ENCODE results near the gene RUNX2. TPM values are rescaled to one million over a fixed set of nuclear protein-coding genes. Genes with fewer than 3 reads are reported as not detected.

Gene RUNX2
- total and polyA plus RNA-seq, 2 experiments from 2014 or later, result 4.4 to 5.2 TPM

- in situ Hi-C loops (cut with MboI), result no loop called here
- Histone ChIP-seq H3K36me3 (ENCODE audit: low read depth) (no peaks in the 10 kb centered on the region), H3K4me3 (no peak overlapping the region), H3K79me2 (ENCODE audit: insufficient read depth) (no peaks in the 10 kb centered on the region), H3K9ac (no peak overlapping the region), H3K27me3 (replicated peaks; ENCODE audit: insufficient read depth) (no peaks in the 10 kb centered on the region), H3K9me2 (ENCODE audit: insufficient read depth) (no peaks in the 10 kb centered on the region), H3K4me2 (ENCODE audit: unreplicated experiment) (no peak overlapping the region), H3F3A (ENCODE audit: insufficient read depth) (peaks cover 38% of the 10 kb centered on the region), H4K20me1 (ENCODE audit: insufficient read depth) (no peaks in the 10 kb centered on the region), H3K4me1 (ENCODE audit: insufficient read depth) (peaks cover 50% of the 10 kb centered on the region), H3K27ac (no peak overlapping the region), H2AFZ (no peak overlapping the region), H3K9me3 (ENCODE audit: low read depth) (no peaks in the 10 kb centered on the region)
- peak; percentile 34 for DNase-seq
- no peak for TF ChIP-seq EZH2phosphoT487 (IDR thresholded peaks at IDR 0.05; ENCODE audit: insufficient read depth, low read depth)
- no peak for TF ChIP-seq EZH2 (IDR thresholded peaks at IDR 0.05; ENCODE audit: insufficient read depth, poor library complexity, severe bottlenecking)
- WGBS, 2 experiments (ENCODE audit: low coverage in 1 of 2, low lambda C conversion rate in 2 of 2, missing lambda C conversion rate in 2 of 2), result 94 to 96% methylated on average over 1 of the region's 1 CpG
These were observed 330.3 kb downstream of the RUNX2 start for GRCh38 chr6:45658400-45658799.

- in situ Hi-C loops (cut with MboI), result no loop called here
- DNase-seq, result no peak
- H3F3A ChIP-seq (ENCODE audit: insufficient read depth), result peaks cover 35% of the 10 kb centered on the region
- no peaks in the 10 kb centered on the region for H3K9me2 ChIP-seq (ENCODE audit: insufficient read depth)
- H3K4me3 ChIP-seq, result no peak overlapping the region
- H4K20me1 ChIP-seq (ENCODE audit: insufficient read depth), result no peaks in the 10 kb centered on the region
- H3K79me2 ChIP-seq (ENCODE audit: insufficient read depth), result no peaks in the 10 kb centered on the region
- no peak overlapping the region for H3K9ac ChIP-seq
- no peak overlapping the region for H3K27ac ChIP-seq
- no peaks in the 10 kb centered on the region for H3K27me3 ChIP-seq (replicated peaks; ENCODE audit: insufficient read depth)
- peaks cover 44% of the 10 kb centered on the region for H3K4me1 ChIP-seq (ENCODE audit: insufficient read depth)
- no peaks in the 10 kb centered on the region for H3K36me3 ChIP-seq (ENCODE audit: low read depth)
- no peak for TF ChIP-seq EZH2phosphoT487 (IDR thresholded peaks at IDR 0.05; ENCODE audit: insufficient read depth, low read depth)
- no peak for TF ChIP-seq EZH2 (IDR thresholded peaks at IDR 0.05; ENCODE audit: insufficient read depth, poor library complexity, severe bottlenecking)
- H3K9me3 ChIP-seq (ENCODE audit: low read depth), result no peaks in the 10 kb centered on the region
- 79 to 82% methylated on average over 5 of the region's 5 CpGs for WGBS, 2 experiments (ENCODE audit: low coverage in 1 of 2, low lambda C conversion rate in 2 of 2, missing lambda C conversion rate in 2 of 2)
- no peak overlapping the region for H3K4me2 ChIP-seq (ENCODE audit: unreplicated experiment)
- H2AFZ ChIP-seq, result no peak overlapping the region
These were observed 330.8 kb downstream of the RUNX2 start for GRCh38 chr6:45658958-45659357.

DNA sequence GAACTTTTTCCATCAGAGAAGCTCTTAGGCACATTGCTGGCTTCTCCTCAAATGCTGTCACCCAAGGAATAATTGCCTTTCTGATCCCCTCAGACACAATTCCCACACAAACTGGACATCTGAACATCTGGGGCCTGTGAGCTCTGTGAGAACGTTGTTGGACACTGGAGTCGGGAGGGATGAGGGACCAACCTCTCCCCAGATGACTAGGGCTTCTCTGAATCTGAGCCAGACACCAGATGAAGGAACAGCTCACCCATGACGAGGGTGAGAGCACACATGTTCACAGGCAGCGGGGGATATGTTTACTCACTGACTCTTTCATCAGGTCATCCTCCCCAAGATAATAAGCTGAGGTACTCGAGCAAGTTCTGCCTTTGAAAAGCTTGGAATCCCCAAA is 333.5 kb downstream of the RUNX2 start:
- no peaks in the 10 kb centered on the region for H3K9me2 ChIP-seq (ENCODE audit: insufficient read depth)
- no peak for TF ChIP-seq EZH2phosphoT487 (IDR thresholded peaks at IDR 0.05; ENCODE audit: insufficient read depth, low read depth)
- no peak for TF ChIP-seq EZH2 (IDR thresholded peaks at IDR 0.05; ENCODE audit: insufficient read depth, poor library complexity, severe bottlenecking)
- H3K9me3 ChIP-seq (ENCODE audit: low read depth), result no peaks in the 10 kb centered on the region
- DNase-seq, result peak; percentile 85
- no peak overlapping the region for H2AFZ ChIP-seq
- H3K27me3 ChIP-seq (replicated peaks; ENCODE audit: insufficient read depth), result no peaks in the 10 kb centered on the region
- no peaks in the 10 kb centered on the region for H4K20me1 ChIP-seq (ENCODE audit: insufficient read depth)
- H3K4me3 ChIP-seq, result no peak overlapping the region
- peak overlapping the region; percentile 38 for H3K27ac ChIP-seq
- H3K4me1 ChIP-seq (ENCODE audit: insufficient read depth), result peaks cover 20% of the 10 kb centered on the region
- no peak overlapping the region for H3K4me2 ChIP-seq (ENCODE audit: unreplicated experiment)
- H3F3A ChIP-seq (ENCODE audit: insufficient read depth), result peaks cover 13% of the 10 kb centered on the region
- 44 to 46% methylated on average over 5 of the region's 5 CpGs for WGBS, 2 experiments (ENCODE audit: low coverage in 1 of 2, low lambda C conversion rate in 2 of 2, missing lambda C conversion rate in 2 of 2)
- H3K79me2 ChIP-seq (ENCODE audit: insufficient read depth), result no peaks in the 10 kb centered on the region
- no peak overlapping the region for H3K9ac ChIP-seq
- no peaks in the 10 kb centered on the region for H3K36me3 ChIP-seq (ENCODE audit: low read depth)
- in situ Hi-C loops (cut with MboI), result no loop called here

DNA sequence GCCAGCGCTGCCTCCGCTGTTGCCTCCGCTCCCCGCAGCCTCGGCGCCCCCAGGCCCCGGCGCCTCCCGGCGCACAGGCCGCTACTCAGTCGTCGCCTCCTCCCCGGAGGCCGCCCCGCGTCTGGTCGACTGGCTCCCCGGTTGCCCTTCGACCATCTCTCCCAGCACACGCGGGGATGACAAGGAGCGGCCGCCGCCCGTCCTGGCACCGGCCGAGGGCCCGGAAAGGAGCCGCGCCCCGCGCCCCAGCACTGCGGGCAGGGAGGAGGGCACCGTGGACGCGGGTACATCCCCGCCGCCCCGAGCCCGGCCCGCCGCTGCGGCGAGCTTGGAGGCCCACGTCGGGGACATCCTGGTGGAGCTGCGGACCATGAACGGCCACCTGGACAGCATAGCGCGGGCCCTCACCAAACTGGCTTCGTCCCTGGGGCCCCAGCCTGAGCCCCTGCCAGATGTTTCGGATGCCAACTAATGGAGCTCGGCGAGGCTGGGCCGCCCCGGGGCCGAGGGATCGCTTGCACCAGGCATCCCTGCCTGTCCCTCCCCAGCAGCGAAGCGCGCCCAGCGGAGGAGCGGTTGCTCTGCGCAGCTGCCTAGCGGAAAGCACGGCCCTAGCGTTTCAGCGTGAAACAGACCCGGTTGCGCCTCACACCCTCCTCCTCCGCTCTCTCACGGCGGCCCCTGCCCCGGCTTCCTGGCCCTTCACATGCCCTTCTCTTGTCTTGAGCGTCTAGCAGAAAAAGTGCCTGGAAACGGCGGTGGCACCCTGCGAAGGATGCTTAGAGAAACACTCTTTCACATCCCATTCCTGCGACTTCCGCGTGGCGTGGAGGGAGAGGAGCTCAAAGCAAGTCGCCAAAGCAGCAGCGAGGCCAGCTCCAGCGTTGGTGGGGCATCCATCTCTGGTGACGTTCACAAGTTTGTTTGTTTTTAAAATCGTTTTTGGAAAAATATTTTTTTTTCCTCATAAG is 335.4 kb downstream of the RUNX2 start:
- no peaks in the 10 kb centered on the region for H3K9me2 ChIP-seq (ENCODE audit: insufficient read depth)
- peak overlapping the region; percentile 78 for H3K4me2 ChIP-seq (ENCODE audit: unreplicated experiment)
- WGBS, 2 experiments (ENCODE audit: low coverage in 1 of 2, low lambda C conversion rate in 2 of 2, missing lambda C conversion rate in 2 of 2), result 21 to 31% methylated on average over 73 to 80 of the region's 88 CpGs
- H2AFZ ChIP-seq, result peak overlapping the region; percentile 89
- H3K27me3 ChIP-seq (replicated peaks; ENCODE audit: insufficient read depth), result no peaks in the 10 kb centered on the region
- H3K9ac ChIP-seq, result peak overlapping the region; percentile 68
- no peak overlapping the region for H3K27ac ChIP-seq
- 0 out of 2 replicates have a peak, but pooled peaks cover under 1% of the 10 kb centered on the region for H3F3A ChIP-seq (ENCODE audit: insufficient read depth)
- no peaks in the 10 kb centered on the region for H4K20me1 ChIP-seq (ENCODE audit: insufficient read depth)
- TF ChIP-seq EZH2 (IDR thresholded peaks at IDR 0.05; ENCODE audit: insufficient read depth, poor library complexity, severe bottlenecking), result no peak
- no peaks in the 10 kb centered on the region for H3K9me3 ChIP-seq (ENCODE audit: low read depth)
- peak overlapping the region; percentile 61 for H3K4me3 ChIP-seq
- no peaks in the 10 kb centered on the region for H3K36me3 ChIP-seq (ENCODE audit: low read depth)
- in situ Hi-C loops (cut with MboI), result no loop called here
- no peaks in the 10 kb centered on the region for H3K79me2 ChIP-seq (ENCODE audit: insufficient read depth)
- peaks cover 2% of the 10 kb centered on the region for H3K4me1 ChIP-seq (ENCODE audit: insufficient read depth)
- DNase-seq, result peak; percentile 77
